ENCODE data around the gene LAMB3.

Gene LAMB3

GRCh38 chr1:209616366-209617046 lies 35.7 kb downstream of the LAMB3 start:
- no peak for DNase-seq

- DNase-seq, result no peak
These were observed 37.3 kb downstream of the LAMB3 start for GRCh38 chr1:209614906-209615305.

DNA sequence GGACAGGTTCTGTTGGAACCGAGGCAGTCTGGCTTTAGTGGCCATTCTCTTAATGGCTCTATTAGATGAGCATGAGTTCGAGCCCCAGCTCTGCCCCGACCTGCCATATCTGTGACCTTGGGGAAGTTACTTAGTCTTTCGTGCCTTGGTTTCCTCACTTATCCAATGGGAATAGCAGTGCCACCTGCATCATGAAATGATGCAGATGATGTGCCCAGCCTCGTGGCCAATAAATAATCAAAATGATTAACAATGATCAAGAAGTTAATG lies 38.1 kb downstream of the LAMB3 start:
- DNase-seq, result no peak

- DNase-seq, result no peak
These were observed 38.6 kb downstream of the LAMB3 start for GRCh38 chr1:209613400-209614150.

GRCh38 chr1:209612646-209613399 lies 39.4 kb downstream of the LAMB3 start:
- no peak for DNase-seq

DNA sequence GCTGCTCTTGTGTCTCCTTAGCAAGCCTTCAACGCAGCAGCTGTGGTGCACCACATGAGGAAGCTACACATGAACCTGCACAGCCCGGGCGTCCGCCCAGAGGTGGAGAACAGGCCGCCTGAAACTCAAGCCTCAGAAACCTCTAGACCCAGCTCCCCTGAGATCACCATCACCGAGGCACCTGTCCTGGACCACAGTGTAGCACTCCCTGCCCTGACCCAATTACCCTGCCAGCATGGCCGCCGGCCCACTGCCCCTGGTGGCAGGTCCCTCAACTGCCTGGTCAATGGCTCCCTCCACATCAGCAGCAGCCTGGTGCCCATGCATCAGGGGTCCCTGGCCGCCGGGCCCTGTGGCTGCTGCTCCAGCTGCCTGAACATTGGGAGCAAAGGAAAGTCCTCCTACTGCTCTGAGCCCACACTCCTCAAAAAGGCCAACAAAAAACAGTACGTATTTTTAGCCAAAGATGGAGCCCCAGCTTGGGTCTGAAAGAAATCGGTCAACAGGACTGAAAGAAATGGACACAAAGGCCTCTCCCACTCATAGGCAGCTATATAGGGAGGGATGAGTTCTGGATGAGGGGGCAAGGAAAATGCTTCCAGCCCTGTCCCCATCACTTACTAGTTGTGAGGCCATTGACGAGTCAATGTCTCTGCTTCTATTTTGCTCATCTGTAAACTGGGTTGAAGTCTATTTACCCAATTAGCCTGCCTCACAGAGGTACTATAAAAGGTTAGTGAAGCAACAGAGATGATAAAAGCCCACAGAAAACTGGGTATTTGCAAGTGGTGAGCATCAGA lies 40.3 kb downstream of the LAMB3 start:
- no peak for DNase-seq

DNA sequence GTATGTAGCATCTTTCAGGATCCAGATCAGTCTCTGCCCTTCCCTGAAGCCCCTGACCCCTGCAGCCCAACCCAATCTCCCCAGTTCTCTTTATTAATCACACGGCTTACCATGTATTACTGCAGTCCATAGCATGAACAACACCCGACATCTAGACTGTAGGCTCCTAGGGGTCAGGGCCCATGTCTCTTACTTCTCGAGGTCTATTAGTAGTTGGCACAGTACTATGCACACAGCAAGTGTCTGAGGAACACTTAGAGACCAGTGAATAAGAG lies 41.7 kb downstream of the LAMB3 start:
- DNase-seq, result no peak

DNA sequence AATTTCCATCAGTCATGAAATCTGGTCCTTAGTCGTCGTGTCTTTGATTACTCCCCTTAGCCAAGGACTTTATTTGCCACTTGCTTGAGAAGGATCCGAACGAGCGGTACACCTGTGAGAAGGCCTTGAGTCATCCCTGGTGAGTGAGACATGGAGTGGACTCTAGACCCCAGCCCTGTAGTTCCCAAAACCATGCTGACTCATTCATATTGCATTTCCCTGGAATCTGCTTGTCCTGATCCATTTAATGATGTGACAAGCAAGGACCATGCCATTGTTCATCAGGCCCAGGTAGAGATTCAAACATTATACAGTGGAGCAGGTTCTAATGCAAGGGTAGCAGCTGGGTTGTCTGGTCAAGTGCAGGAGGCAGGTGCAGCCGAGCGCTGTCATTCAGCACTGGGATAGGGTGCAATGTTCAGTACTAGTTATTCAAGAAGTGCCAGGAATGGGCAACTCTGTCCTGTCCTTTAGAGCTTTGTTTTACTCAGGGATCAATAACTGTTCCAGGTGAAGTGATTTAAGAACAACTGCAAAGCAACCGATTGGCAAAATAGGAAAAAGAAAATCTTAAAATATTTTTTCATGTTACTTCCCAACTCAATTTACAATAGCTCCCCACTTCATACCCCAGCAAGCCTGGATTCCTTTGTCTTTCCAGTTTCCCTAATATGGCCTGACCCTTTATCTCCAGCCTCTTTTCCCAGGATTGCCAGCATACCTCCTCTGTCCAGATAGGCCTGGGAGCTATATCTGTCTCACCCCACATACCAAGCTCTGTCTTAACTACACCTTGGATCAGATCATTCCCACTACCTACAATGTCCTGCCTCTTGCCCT lies 42.2 kb downstream of the LAMB3 start:
- no peak for DNase-seq

GRCh38 chr1:209609041-209609790 lies 43.0 kb downstream of the LAMB3 start:
- DNase-seq, result no peak

GRCh38 chr1:209607795-209608178 lies 44.4 kb downstream of the LAMB3 start:
- no peak for DNase-seq

DNA sequence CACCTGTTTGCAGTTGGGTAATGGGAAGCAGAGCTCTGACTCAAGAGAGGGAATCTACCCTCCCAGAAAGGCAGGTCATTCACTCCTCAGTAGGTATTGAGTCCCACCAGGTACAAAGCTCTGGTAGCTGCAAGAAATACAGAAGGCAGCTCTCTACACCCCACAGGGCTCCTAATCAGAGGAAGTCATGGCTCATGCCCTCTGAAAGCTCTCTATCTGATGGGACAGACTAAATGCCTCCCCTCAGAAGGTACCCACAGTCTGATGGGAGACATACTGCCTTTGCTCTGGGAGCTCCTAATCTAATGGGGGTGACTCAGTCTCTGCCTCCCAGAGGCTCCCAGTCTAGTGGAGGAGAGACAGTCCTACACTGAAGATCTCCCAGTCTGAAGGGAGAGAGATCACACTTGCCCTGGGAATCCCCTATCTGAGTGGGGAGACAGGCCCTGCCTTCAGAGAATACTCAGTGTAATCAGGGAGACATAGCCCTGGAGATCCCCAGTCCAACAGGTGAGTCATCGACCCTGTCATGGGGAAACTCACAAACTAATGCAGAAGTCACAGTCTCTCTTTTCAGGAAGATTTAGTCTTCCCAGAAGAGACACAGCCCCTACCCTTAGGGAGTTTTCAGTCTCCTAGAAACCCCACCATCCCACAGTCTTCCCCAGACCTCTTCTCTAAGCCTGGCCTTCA lies 45.0 kb downstream of the LAMB3 start:
- DNase-seq, result no peak

- no peak for DNase-seq
These were observed 48.3 kb downstream of the LAMB3 start for GRCh38 chr1:209603877-209604276.

GRCh38 chr1:209601809-209602657 lies 50.2 kb downstream of the LAMB3 start:
- DNase-seq, result peak; percentile 65

DNA sequence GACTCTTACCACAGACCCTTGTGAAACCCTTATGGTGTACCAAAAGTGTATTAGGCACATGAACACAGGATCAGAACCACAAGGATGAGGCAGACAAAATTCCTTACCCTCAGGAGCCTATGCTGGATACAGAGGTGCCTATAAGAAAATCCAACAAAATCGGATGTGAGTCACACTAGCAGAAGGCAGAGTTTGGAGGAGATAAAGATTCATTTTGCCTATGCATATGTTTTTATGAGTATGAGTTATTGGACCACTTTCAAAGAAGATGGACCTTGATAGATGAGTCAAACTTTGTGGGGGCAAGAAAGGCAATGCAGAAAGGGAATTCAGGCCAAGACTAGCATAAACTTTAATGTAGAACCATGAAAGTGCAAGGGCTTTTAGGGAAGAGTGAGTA lies 51.7 kb downstream of the LAMB3 start:
- DNase-seq, result no peak

- no peak for DNase-seq
These were observed 54.0 kb downstream of the LAMB3 start for GRCh38 chr1:209598227-209598626.

- no peak for DNase-seq
These were observed 54.7 kb downstream of the LAMB3 start for GRCh38 chr1:209597499-209597898.

DNA sequence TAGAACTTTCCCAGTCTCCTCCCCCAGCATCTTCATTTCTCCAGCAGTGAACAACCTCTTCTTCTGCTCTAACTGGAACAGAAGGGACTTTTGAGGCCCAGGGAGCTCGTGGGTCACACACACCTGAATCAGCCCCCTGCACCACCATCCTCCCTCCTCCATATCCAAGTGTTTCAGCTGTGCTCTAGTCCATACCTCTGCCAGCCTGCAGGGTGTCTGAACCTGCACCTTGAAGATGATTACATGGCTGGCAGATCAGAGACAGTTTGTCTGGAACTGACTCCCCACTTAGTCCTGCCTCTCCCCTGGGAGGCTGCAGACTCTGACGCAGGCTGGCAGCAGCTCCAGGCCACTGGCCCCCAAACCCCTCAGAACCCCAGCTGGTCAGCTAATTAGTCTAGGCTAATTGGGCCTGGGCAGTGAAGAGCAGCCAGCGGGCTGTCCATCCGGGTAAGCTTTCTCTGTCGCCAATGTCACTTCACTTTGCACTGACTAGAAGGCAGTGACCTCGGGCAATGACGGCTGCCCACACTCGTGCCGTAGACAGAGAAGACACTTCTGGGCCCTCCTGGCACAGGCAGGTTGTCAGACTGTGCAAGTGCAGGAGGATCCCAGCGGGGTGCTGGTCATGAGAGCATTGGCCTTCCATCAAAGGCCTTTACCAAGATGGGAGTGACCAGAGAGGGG lies 56.5 kb downstream of the LAMB3 start:
- DNase-seq, result no peak

DNA sequence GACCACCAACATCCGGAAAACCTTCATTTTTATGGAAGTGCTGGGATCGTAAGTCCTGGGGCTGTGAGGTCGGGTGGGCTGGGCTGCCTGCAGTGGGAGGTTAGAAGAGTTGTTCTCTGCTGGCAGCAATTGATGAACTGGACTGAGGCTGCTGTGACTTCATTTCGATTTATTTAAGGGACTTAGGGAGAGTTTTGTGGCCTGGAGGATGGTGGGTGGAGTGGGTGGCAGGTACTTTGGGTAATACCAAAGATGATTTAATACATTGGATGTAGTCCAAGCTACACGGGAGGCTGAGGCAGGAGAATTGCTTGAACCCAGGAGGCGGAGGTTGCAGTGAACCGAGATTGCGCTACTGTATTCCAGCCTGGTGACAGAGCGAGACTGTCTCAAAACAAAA lies 57.2 kb downstream of the LAMB3 start:
- no peak for DNase-seq

GRCh38 chr1:209594440-209594839 lies 57.8 kb downstream of the LAMB3 start:
- no peak for DNase-seq

DNA sequence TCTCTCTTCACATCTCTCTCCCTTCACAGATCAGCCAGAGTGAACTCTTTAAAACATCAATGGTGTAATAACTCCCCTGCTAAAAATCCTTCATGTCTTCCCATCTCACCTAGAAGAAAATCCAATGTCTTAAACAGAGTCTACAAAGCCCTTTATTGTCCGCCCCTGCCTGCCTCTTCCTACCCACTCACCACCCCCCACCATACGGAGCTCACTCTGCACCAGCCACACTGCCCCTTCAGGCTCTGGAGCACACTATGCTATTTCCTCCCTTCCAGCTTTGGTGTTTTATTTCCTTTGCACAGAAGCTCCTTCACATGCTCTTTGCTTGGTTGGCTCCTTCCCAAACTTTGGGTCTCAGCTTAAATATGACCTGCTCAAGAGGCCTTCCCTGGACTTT lies 58.5 kb downstream of the LAMB3 start:
- DNase-seq, result no peak

Data from hematopoietic multipotent progenitor cell treated with erythropoietin and hydrocortisone succinate and interleukin-3 and kit ligand, for 8 days (in vitro differentiated cells).